ENCODE data around the gene PCCA. TPM values are rescaled to one million over a fixed set of nuclear protein-coding genes. Genes with fewer than 3 reads are reported as not detected.

The PCCA gene
- total and polyA plus RNA-seq, 7 donors = 18.0 to 45.6 (median 42.8) TPM

DNA sequence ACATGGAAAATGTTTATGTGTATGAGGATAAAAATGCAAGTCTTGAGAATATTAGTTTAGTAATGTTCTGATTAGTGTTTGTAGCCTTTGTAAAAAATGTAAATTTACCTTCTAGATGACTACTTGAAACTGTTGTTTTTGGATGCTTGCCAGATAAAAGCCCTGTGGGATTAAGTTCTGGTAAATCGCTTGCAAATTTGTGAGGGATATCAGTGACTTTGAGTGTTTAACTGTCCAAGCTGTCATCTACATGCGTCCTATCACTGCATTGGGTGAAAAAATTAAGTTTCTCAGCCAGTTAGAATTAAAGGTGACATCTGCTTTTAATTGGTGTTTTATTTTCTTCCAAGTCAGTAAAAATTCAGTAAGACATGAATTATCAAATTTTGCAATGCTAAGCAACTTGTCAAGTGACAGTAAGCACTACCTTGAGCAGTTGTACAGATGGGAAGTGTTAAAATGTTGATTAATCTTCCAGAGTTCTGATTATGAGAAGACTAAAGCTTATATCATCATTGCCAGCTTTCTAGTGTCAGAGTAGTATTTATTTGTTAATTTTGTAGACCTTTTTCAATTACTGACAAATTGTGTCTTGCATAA lies 88.0 kb downstream of the PCCA start:
- TF ChIP-seq POLR2AphosphoS5 (IDR thresholded peaks at IDR 0.05) (no peak), POLR2A (IDR thresholded peaks at IDR 0.05) (no peak), EP300 (IDR thresholded peaks at IDR 0.05) (no peak)
- TF ChIP-seq, protein P1, sequence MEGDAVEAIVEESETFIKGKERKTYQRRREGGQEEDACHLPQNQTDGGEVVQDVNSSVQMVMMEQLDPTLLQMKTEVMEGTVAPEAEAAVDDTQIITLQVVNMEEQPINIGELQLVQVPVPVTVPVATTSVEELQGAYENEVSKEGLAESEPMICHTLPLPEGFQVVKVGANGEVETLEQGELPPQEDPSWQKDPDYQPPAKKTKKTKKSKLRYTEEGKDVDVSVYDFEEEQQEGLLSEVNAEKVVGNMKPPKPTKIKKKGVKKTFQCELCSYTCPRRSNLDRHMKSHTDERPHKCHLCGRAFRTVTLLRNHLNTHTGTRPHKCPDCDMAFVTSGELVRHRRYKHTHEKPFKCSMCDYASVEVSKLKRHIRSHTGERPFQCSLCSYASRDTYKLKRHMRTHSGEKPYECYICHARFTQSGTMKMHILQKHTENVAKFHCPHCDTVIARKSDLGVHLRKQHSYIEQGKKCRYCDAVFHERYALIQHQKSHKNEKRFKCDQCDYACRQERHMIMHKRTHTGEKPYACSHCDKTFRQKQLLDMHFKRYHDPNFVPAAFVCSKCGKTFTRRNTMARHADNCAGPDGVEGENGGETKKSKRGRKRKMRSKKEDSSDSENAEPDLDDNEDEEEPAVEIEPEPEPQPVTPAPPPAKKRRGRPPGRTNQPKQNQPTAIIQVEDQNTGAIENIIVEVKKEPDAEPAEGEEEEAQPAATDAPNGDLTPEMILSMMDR (IDR thresholded peaks at IDR 0.05) = no peak
- Histone ChIP-seq H3K27ac (no peak overlapping the region), H3K9me3 (no peaks in the 10 kb centered on the region), H3K4me1 (peaks cover 0 to 5% (median 0%) of the 10 kb centered on the region in 4 donors), H3K27me3 (no peaks in the 10 kb centered on the region), H3K4me3 (no peak overlapping the region), H3K36me3 (no peaks in the 10 kb centered on the region)
- intact Hi-C loops (cut with DNase I) = no loop called here
- 86 to 88% methylated on average over 2 of the region's 2 CpGs for WGBS, 2 donors
- DNase-seq = no peak

GRCh38 chr13:100178309-100178708 lies 89.4 kb downstream of the PCCA start:
- 98 to 99% methylated on average over 2 of the region's 2 CpGs for WGBS, 2 donors
- H3K9me3 ChIP-seq = no peaks in the 10 kb centered on the region
- H3K27me3 ChIP-seq = no peaks in the 10 kb centered on the region
- no peak overlapping the region for H3K4me3 ChIP-seq
- H3K36me3 ChIP-seq = no peaks in the 10 kb centered on the region
- H3K4me1 ChIP-seq = peaks cover 0 to 5% (median 0%) of the 10 kb centered on the region in 4 donors
- intact Hi-C loops (cut with DNase I) = no loop called here
- no peak for DNase-seq
- H3K27ac ChIP-seq = no peak overlapping the region
- no peak for TF ChIP-seq EP300 (IDR thresholded peaks at IDR 0.05)
- TF ChIP-seq POLR2A (IDR thresholded peaks at IDR 0.05) = no peak
- TF ChIP-seq POLR2AphosphoS5 (IDR thresholded peaks at IDR 0.05) = no peak
- TF ChIP-seq, protein P1 (IDR thresholded peaks at IDR 0.05) = no peak

DNA sequence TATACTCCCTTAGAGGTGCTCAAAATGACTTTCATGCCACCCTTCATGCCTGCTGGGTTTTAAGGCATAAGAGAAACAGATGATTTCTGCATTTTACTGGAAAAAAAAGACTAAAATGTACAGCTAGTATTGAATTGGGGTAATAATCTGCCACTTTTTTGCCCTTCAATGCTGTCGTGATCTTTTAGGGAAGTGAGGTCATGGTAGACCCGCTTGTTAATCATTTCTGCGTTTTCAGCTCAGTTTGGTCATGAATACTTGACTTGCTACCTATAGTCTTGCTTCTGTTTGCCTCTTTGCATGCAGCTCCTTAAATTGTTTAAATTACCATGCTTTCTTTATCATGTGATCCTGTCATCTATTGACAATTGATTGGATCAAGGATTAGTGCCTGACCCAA lies 90.4 kb downstream of the PCCA start:
- no peaks in the 10 kb centered on the region for H3K27me3 ChIP-seq
- intact Hi-C loops (cut with DNase I) = no loop called here
- no peak for TF ChIP-seq EP300 (IDR thresholded peaks at IDR 0.05)
- TF ChIP-seq, protein P1 (IDR thresholded peaks at IDR 0.05) = no peak
- no peak for TF ChIP-seq POLR2AphosphoS5 (IDR thresholded peaks at IDR 0.05)
- TF ChIP-seq POLR2A (IDR thresholded peaks at IDR 0.05) = no peak
- no peak overlapping the region for H3K4me3 ChIP-seq
- no peaks in the 10 kb centered on the region for H3K36me3 ChIP-seq
- DNase-seq = no peak
- whole genome bisulfite sequencing, 2 donors = 91% methylated on average over 3 of the region's 3 CpGs
- no peaks in the 10 kb centered on the region for H3K9me3 ChIP-seq
- H3K4me1 ChIP-seq = peaks cover 0 to 5% (median 0%) of the 10 kb centered on the region in 4 donors
- H3K27ac ChIP-seq = no peak overlapping the region

GRCh38 chr13:100182900-100183490 lies 94.1 kb downstream of the PCCA start:
- intact Hi-C loops (cut with DNase I) = no loop called here
- Histone ChIP-seq H3K27me3 (no peaks in the 10 kb centered on the region), H3K27ac (no peak overlapping the region), H3K9me3 (no peaks in the 10 kb centered on the region), H3K4me3 (no peak overlapping the region), H3K4me1 (no peaks in the 10 kb centered on the region), H3K36me3 (no peaks in the 10 kb centered on the region)
- WGBS, 2 donors = 19 to 43% methylated on average over 4 of the region's 4 CpGs
- no peak for DNase-seq
- no peak for TF ChIP-seq EP300 (IDR thresholded peaks at IDR 0.05)
- TF ChIP-seq, protein P1 (IDR thresholded peaks at IDR 0.05) = no peak
- TF ChIP-seq POLR2A (IDR thresholded peaks at IDR 0.05) = no peak
- no peak for TF ChIP-seq POLR2AphosphoS5 (IDR thresholded peaks at IDR 0.05)
